ENCODE measurements around the gene SLC12A7. TPM values are rescaled to one million over a fixed set of nuclear protein-coding genes. Genes with fewer than 3 reads are reported as not detected.
A peak's percentile ranks its signal among the peaks of the same experiment; 100 is the strongest.

SLC12A7 gene
- total RNA-seq, 1 donor, result 3.4 TPM

- H3K4me3 ChIP-seq (ENCODE audit: low read depth, low read length), result no peak overlapping the region
- DNase-seq (ENCODE audit: low read depth), result peak; percentile 31
- no peak for TF ChIP-seq CTCF (IDR thresholded peaks at IDR 0.05; ENCODE audit: insufficient read depth, low read length)
These were observed 6.3 kb downstream of the SLC12A7 start for GRCh38 chr5:1105350-1106265.

GRCh38 chr5:1104327-1105006, 7.4 kb downstream of the SLC12A7 start:
- H3K4me3 ChIP-seq (ENCODE audit: low read depth, low read length), result no peak overlapping the region
- TF ChIP-seq CTCF (IDR thresholded peaks at IDR 0.05; ENCODE audit: insufficient read depth, low read length), result no peak
- DNase-seq (ENCODE audit: low read depth), result no peak

DNA sequence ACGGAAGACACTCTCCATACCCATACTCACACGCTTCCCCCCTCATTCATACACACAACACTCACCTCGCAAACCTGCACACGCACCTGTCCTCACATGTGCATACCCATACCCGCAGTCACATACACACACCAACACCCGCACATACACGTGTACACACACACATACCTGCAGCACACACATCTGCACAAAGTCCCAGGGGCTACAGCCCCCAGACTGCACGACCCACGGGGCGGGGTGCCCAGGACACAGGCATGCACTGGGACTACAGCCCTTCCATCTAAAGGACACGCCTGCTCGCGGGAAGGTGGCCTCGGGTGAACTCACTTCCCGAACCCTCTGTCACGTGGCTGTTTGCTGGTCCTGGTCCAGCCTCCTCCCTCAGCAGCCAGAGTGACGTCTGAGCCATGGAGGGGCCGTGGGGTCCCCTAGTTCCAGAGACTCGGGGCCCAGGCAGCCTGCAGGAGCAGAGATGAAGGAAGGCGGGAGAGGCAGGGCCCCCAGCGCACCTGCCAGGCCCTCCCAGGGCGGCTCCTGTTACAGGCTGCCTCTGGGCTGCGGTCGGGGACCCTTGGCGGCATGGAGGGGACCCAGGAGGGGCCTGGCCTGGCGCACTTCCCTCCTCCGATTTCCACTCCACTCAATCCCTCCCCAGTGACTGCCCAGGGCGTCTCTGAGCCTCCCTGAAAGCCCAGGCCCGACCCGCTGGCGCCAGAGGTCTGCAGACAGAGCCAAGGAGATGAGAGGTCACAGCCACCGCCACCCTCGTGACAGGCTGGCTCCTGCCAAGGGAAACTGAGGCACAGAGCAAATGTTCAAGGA, 8.1 kb downstream of the SLC12A7 start:
- no peak overlapping the region for H3K4me3 ChIP-seq (ENCODE audit: low read depth, low read length)
- peak; percentile 35 for DNase-seq (ENCODE audit: low read depth)

DNA sequence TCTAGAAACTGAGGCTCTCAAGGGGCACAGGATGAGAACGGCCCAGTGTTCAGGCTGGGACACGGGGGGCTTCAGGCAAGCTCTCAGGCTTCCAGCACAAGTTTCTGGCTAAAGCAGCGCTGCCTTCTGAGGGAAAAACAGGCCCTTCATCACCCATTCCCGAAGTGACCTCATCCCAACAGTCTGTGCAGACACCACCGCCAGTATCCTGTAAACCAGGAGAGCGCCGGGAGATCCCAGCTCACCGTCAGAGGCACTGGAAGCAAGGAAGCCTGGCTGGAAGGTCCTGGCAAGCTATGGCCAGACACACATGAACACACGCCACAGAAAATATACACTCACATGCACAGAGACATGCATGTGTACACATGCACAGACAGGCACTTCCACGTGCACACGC, 8.8 kb downstream of the SLC12A7 start:
- DNase-seq (ENCODE audit: low read depth), result no peak
- H3K4me3 ChIP-seq (ENCODE audit: low read depth, low read length), result no peak overlapping the region
- TF ChIP-seq CTCF (IDR thresholded peaks at IDR 0.05; ENCODE audit: insufficient read depth, low read length), result no peak

More for the DNA sequence above, 8.1 kb downstream of the SLC12A7 start:
- no peak for TF ChIP-seq CTCF (IDR thresholded peaks at IDR 0.05; ENCODE audit: insufficient read depth, low read length)

DNA sequence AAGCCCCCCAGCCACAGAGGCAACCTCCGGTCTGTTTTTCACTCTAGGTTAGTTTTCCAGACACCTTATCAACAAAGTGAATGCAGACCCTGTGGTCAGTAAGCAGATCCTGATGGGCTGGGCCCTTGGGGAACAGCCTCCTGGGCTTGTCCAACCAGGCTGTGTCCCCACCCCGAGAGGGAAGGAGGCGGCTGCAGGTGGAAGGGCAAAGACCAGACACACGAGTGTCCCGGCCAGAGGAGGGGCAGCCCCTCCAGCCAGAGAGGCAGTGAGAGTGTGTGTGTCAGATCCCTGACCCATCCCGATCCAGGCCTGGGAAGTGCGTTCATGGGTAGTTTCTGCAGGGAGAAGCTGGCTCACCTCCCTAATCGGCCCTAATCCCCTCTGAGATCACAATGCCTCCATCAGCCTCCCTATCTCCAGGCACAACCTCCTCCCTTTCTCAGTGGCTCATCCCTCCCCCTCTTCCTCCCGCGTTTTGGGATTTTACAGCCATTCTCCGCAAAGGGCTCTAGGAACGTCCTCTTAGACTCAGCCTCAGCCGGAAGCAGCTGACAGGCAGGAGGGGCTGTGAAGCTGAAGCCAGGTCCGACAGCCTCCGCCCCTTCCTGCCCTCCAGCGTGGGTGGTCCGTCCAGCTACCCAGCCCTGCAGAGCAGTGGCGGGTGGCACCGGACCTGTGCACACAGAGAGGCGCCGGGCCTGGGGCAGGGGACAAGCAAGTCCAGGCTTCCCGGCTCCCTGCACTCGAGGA, 9.7 kb downstream of the SLC12A7 start:
- TF ChIP-seq CTCF (IDR thresholded peaks at IDR 0.05; ENCODE audit: insufficient read depth, low read length), result no peak
- DNase-seq (ENCODE audit: low read depth), result no peak

More for the DNA sequence above, 9.7 kb downstream of the SLC12A7 start:
- H3K4me3 ChIP-seq (ENCODE audit: low read depth, low read length), result no peak overlapping the region

All from fibroblast of the aortic adventitia (primary cell).